Measurements from ENCODE around the gene TEX12.

TEX12 gene

GRCh38 chr11:112213753-112214152 lies 46.6 kb downstream of the TEX12 start:
- DNase-seq (ENCODE audit: low read depth): no peak

- no peak for DNase-seq (ENCODE audit: low read depth)
Observed at GRCh38 chr11:112215621-112216020, 48.4 kb downstream of the TEX12 start.

- DNase-seq (ENCODE audit: low read depth): no peak
Observed at GRCh38 chr11:112216561-112217105, 49.5 kb downstream of the TEX12 start.

GRCh38 chr11:112219476-112220232 lies 52.5 kb downstream of the TEX12 start:
- no peak for DNase-seq (ENCODE audit: low read depth)

GRCh38 chr11:112221274-112221835 lies 54.2 kb downstream of the TEX12 start:
- DNase-seq (ENCODE audit: low read depth): no peak

Data from activated T-helper 1 cell treated with Interleukin-2 at 50 U/mL for 16 hours (primary cell).